GM19023 (cell line): ENCODE measurements around the gene SEC24D.

Experiments
- ATAC-seq: cut with Tn5 transposase; IDR thresholded peaks from one replicate; pipeline ENCODE4 v1.9.1; 2021; ENCODE audit warnings: mild to moderate bottlenecking, moderate library complexity; ENCODE audit not compliant: unreplicated experiment

SEC24D gene

DNA sequence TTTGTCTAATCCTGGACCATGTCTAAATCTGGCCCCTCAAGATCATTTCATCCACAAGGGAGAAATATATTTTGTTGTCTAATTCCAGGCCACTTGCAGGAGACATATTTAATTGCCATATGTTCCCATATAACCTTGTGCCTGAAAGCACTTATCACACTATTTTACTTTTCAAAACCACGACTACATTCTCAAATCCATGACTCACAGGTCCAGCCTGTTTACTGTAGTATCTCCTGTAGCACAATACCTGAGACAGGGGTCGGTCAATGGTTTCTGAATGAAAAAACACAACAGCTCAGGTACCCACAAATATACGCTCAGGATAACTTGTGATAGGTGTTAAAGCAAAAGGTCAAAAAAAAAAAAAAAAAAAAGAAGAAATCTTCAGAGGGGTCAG is 60.9 kb downstream of the SEC24D start:
- ATAC-seq = no peak

DNA sequence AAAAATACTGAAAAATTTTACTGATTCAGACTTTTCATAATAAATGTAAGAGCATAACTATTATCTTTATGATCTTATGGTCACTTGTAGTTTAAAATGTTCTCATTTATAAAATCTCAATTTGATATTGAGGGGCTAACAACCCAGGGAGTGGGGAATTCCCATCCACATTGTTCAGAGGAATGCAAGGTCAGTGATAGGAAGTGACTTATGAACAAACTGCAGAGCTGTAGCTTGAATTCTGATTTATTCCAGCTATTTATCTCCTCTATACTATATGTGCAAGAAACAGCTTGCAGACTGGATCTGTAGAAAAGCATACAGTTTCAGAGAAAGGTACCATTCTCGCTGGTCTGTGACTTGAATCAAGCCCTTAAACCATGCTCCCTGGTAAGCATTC is 61.6 kb downstream of the SEC24D start:
- no peak for ATAC-seq

DNA sequence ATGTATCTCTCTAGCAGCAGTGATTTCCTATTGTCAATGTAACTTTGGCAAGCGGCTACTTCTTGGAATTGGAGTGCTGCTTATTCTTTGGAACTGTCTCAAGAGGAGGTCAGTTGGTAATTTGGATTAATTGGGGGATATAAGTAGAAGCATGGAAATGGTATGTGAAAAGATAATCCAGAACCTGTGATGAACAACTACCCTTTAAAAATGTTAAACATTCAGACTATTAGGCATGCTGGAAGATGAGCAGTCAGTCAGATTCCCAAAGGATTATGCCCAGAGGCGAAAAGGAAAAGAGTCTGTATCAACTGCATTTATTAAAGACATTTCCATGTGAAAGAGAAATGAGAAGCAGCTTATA is 62.5 kb downstream of the SEC24D start:
- ATAC-seq = no peak

DNA sequence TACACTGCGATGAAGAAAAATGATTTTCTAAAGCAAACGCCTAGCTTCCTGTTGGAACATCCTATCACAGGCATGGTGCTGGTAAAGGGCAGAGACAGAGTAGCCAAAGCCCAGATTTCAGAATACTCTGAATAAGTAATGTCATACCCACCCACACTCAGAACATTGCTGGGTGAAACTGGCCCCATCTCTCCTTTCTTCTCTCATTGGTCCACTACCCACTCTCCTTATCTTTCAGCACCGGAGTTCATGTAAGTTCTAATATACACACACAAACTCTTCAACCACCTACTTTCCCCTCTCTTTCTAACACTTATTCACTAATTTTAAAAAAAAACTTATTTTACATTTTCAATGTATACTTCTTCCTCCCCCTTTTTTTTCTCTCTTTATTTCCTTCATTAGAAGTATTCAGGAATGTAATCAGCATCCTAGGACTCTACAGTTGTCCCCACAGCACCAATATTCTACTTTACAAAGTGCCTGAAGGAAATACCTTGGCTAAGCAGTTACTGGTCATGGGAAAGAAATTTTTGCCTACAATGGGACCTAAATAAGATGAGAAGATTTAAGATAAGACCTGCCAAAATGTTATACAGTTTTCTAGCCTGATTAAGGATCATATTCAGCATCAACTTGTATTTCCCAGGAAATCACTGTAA is 63.0 kb downstream of the SEC24D start:
- no peak for ATAC-seq

DNA sequence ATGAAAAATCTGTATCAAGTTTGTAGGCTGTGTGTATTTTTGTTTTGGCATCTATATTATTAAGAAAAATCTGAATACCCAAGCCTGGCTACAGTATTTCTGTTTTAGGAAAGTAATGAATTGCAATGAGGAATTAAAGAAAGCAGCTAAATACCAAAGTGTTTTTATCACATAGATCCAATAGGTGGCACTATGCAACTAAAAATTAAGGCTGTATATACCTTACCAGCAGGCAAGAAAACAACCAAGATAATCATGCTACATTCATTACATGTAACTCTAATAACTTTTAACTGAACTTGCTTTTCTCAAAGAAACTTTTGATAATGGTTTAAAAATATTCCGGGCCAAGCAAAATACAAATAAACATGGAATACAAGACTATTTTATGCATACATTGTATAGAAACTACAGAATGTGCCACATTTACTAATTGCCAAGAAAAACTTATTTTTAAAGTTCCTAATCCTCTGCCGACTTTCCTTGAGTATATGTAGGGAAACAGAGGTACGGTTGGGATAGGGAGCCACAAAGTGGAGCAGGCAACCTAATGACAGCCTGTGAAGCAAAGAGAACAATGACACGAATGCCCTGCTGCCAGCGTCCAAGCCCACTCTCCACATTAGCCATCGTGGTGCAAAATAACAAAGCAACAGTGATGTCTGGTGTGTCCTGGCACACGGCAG is 63.7 kb downstream of the SEC24D start:
- ATAC-seq = no peak

DNA sequence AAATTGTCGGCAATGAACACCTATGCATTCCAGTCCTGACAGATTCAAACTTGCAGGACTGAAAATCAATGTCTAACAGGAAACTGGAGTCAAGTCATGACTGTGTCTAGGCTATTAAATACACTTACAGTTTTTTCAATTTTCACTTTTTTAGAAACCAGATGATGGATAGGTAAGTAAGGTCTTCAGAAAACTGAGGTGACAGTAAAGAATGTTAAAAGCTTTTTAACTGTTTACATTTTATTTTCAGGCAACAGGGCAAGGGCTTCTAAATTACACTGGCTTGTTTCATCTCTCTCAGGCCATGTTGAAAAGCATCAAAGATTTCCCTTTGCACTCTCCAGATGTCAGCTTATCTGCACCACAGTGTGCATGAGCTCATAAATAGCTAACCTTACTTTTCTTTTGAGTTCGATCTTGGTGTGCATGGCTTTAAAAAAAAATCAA is 65.2 kb downstream of the SEC24D start:
- ATAC-seq = no peak

DNA sequence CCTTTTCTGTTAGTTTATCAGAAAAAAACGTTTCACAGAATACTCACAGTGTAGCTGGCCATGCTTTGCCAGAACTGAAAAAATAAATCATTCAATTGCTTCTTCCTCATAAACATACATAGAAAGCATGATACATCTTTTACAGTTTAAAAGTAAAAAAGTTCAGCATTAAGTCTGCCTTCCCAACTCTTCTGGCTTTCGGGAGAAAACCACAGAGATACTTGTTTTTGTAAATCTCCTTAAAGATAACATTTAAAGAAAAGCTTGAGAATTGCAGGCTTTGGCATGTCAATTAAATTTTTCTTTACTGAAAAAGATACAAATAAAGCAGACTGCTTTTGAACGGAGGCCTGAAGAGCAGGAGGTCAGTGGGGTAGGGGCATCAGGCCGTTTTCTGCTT is 66.8 kb downstream of the SEC24D start:
- ATAC-seq = no peak

DNA sequence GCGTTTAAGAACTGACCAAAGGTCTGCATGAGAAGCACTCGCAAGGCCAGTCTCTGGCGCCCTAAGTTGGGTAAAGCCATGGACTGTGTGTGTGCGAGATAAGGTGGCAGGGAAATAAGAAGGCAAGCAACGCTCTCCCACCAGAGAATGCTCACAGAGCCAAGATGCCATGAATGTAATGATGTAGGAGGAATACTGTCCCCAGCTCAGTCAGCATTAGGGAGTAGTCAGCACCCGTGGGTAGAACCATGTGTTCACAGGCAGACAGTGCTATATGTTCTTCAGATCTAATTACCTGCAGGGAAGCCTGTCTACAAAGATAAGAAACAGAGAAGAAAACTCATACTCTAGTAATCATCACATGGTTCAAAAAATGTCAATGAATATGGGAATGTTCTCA is 68.8 kb downstream of the SEC24D start:
- no peak for ATAC-seq

DNA sequence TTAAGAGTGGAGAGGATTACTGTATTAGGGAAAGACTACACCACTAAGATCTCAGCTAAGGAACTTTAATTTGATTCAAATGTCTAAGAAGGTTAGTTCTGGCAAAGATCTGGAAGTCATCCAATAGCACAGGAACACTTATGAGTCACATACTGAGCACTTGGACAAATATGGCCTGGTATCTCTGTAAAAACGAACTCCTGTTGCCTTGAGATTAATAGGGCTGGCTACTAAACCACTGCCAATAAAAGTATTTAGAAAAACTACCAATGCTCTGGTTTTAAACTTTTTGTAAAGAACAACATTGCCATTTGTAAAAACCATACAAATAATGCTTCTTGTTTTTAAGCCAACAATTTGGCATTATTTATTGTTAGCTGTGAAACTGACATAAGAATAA is 70.5 kb downstream of the SEC24D start:
- ATAC-seq = no peak

DNA sequence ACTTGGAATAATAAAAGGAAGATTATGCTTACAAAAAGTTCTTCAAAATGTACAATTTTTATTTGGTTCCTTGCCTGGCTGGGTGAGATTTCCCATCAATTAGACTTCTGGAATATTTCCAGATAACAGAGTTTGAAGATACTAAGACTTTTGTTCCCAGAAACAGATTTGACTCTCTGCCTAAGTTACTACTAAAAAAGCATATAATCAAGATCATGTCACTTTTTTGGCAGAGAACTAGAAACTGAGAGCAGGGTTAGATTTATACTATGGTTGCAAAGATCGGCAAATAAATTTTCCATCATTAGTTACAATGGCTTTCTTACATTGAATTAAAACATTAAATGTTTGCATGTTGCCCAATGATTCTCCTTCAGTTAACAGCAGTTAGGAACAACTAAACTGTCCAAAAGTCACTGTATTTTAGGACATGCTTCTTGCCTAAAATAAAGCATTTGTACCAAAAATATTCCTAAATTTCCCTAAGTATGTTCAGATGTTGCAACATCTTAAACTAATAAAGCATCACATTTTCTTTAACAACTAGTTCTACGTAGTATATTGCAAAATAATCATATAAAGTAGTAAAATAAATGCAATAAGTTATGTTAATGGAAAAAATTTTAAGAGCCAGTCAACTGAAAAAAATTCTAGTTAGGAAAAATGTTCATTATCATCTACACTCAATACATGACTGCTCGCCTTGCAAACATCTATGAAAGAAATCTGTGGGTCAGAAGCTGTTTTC is 73.0 kb downstream of the SEC24D start:
- ATAC-seq = no peak

DNA sequence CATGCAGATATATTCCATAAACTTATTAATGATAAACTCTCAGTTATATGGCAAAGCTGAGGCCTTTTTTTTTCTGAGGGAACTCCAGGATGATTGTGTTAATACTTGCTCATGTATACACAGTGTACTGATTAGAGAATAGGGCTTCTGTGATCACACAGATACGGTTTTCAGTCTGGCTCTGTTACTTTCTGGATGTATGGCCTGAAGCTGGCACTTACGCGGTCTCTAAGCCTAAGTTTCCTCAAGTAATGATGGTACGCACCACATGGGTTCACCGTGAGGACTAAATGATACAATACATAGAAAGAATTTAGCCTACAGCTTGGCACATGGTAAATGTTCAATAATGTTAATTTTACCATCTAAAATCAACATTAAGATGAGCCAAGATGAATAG is 73.8 kb downstream of the SEC24D start:
- no peak for ATAC-seq

DNA sequence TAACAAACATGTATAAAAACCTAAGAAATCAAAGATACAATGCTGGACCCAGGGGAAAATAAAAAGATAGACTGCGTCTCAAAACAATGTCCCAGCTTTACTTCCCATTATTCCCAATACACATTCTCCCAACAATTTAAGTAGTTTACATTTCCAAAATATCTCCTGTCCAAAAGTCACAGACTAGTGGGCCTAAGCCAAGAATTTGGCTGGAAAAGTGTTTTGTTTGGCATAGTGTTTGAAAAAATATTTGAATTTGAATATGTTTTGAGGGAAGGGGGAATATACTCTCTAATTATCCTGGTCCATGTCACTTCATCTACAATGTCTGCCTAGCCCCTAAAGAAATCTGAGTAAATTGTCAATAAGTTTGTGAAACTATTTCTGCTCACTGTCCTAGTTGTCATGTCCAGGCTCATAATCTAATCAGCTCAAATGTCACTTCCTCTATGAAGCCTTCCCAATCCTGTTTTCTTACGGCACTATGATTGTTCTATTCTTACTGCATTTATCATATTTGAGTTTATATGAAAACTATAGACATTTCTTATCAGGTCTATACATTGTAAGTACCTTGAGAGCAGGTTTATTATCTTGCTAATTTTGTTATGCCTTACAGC is 74.4 kb downstream of the SEC24D start:
- ATAC-seq = no peak

DNA sequence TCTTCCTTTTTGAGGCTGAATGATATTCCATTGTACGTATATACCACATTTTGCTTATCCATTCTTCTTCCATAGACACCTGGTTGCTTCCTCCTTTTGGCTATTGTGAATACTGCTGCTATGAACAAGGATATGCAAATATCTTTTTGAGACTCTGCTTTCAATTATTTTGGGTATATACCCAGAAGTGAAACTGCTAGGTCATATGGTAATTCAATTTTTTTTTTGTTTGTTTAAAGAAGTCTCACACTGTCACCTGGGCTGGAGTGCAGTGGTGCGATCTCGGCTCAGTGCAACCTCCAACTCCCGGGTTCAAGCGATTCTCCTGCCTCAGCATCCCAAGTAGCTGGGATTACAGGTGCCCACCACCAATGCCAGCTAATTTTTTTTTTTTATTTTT is 75.4 kb downstream of the SEC24D start:
- peak; percentile 99 for ATAC-seq

DNA sequence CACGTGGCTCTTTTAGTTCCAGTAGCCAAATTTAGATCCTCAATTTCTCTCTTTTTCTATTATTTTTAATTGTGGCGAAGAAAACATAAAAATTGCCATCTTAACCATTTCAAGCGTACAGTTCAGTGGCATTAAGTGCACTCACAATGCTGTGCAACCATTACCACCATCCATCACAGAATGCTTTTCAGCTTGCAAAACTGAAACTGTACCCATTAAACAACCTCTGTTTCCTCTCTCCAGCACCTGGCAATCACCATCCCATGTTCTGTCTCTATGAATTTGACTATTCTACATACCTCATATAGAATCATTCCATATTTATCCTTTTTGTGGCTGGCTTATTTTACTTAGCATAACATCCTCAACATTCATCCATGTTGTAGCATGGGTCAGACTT is 75.8 kb downstream of the SEC24D start:
- ATAC-seq = peak; percentile 44

DNA sequence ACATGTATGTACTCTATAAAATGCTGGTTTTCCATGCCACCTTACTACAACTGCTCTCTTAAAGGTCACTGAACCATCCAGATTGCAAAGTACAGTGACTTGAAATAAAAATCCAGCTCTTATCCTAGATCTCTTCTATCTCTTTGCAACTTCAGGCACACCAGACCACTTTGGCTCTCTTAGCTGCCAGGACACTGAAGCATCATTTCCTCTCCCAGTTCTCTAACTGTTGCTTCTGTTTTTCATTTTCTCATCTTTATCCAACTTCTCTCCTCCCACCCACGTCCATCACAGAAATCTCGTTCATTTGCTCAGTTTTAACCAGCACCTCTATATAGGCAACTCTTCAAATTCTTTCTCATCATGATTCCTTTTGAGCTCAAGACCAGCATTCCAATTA is 76.4 kb downstream of the SEC24D start:
- ATAC-seq = no peak

DNA sequence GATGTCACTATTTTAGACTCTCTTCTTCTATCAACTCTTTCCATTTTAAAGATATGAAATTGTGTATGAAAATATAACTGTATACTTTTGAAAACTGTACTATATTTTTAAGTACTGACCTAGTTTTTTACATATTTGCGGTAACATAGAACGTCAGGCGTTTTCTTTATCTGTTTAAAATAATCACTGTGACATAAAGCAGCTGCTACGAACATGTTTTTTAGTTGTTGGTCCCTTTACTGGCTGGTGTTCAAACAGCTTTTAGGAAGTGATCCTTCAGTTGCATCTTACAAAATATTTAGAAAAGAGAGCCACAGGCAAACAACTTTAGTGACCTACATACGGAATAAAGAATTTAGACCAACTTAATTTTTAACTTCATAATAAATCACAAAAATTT is 77.6 kb downstream of the SEC24D start:
- no peak for ATAC-seq

DNA sequence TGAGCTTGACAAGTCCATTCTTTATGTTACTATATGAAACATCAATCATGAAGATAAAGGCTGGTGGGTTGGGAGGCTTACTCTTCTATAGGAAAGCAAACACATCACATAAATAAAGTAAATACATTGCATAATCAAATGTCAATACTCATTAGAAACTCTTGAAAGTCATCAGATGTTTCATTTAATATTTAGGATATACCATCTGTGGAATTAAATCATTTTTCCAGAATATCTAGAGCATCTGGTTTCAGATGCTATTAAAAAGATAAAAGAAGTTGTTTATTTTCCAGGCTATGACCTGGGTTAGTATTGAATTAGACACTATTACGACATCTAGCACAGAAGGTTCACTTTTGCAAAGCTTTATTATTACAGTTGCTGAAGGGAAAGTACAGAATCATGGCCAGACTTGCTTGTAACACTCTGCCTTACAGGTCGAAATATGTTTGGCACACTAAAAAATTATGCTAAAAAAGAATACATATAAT is 78.1 kb downstream of the SEC24D start:
- no peak for ATAC-seq

DNA sequence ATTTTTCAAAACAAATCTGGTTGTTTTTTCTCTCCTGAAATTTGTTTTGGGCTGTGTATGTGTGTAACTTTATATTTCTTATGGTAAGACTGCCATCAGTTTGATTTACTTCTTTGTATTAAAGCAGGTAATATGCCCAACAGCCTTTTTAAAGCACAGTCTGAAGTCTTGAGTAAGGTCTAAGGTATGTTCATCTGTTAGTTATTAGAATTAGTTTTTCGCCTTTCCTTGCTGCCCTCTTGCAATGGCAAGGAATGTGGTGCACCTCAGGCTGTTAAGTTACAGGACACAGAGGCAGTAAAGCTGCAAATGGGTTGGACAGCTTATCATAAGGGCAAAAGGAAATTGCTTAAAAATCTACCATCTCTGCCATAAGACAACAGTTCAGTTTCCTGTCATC is 79.0 kb downstream of the SEC24D start:
- ATAC-seq = no peak

DNA sequence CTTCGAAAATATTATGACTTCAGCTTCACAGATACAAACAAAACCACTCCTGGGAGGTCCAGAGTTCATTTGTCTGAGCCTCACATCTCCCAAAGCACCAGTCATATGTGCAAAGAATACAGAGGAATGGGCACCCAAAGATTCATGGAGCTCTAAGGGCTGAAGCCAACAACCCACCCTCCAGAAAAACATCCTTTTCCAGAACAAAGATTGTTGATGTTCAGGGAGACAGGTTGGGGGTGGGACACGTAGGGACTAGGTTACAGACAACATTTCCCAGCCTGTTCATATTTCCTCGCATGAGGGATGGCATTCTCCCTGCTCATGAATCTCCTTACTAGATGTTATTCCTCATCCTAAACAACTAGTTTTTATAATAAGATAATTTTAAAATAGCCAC is 79.5 kb downstream of the SEC24D start:
- no peak for ATAC-seq

DNA sequence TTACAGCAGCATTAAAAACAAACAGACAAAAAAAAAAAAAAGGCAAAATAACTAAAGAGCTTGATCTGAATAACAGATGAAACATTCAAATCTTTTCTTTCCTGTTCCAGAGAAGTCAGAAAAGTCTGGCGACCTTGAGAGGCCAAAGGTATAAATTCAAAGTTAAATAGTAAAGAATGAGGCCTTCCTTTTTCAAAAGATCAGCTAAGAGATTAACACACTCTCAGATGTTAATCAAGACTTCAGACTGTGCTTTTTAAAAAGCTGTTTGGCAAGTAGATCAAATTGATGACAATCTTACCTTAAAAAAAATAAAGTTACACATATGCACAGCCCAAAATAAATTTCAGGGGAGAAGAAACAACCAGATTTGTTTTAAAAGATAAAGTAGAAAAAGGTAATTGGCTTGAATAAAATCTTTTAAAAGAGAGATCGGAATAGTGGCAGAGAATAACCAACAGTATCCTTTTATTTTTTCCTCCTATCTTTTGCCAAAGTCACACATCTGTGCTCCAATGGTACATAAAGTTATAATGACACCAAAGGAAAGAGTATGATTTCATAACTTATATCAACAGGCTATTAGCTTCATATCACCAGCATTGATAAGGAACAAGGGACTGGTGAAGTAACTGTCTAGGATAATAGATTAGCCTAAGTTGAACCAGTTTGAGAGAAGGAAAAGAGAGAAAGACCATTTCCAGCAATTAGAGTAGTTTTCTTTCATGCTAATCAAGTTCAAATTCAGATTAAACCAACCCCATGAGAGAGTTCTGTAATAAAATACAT is 80.3 kb downstream of the SEC24D start:
- no peak for ATAC-seq

DNA sequence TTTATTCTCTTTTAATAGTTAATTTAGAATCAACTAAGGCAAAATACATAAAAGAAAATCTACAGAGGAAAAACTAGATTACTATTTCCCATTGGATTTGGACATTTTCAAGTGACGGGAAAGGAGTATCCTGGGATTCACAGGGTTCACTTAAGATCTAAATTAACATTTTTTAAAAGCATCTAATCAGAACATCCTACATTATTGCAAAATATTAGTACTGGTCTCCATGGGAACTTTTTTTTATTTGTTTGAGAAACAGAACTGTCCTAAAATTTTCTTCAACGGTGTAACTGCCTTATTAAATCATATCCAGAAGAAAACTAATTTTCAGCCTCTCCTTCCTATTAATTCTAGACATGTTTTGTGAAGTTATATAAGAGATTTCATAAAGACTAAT is 81.0 kb downstream of the SEC24D start:
- no peak for ATAC-seq
